Suprapubic skin (tissue), 4 donors: ENCODE results near the gene PIANP. TPM values are rescaled to one million over a fixed set of nuclear protein-coding genes. Genes with fewer than 3 reads are reported as not detected.

Experiments used
- DNase-seq, 2 donors: peaks; one replicate each; pipeline ENCODE4 v3.0.0-alpha.2; 2019; ENCODE audit warnings: low spot score in 2 of 2
- H3K27ac ChIP-seq: fragments of 200-600 bp; sonication (generic); one replicate; pipeline ENCODE4 v1.5.1; 2019
- H3K27me3 ChIP-seq: fragments of 200-600 bp; sonication (generic); one replicate; pipeline ENCODE4 v1.5.1; 2019
- H3K36me3 ChIP-seq: fragments of 200-600 bp; sonication (generic); one replicate; pipeline ENCODE4 v1.5.1; 2019
- H3K4me1 ChIP-seq: fragments of 200-600 bp; sonication (generic); one replicate; pipeline ENCODE4 v1.5.1; 2019
- H3K4me3 ChIP-seq: fragments of 200-600 bp; sonication (generic); one replicate; pipeline ENCODE4 v1.5.1; 2019; ENCODE audit warnings: mild to moderate bottlenecking
- H3K9me3 ChIP-seq: fragments of 200-600 bp; sonication (generic); one replicate; pipeline ENCODE4 v1.5.1; 2019
- EP300 ChIP-seq: sonication (generic); formaldehyde crosslinking; IDR thresholded peaks from one replicate; pipeline ENCODE4 v1.6.1; 2017; ENCODE audit warnings: antibody characterized with exemption
- POLR2A ChIP-seq, 2 donors: fragments of 450-650 bp; IDR thresholded peaks; one replicate each; pipeline ENCODE4 v1.6.1; 2017; ENCODE audit warnings: antibody characterized with exemption in 2 of 2, mild to moderate bottlenecking in 2 of 2, moderate library complexity in 2 of 2
- POLR2AphosphoS5 ChIP-seq, 3 donors: sonication (generic); formaldehyde crosslinking; IDR thresholded peaks; one replicate each; pipeline ENCODE4 v1.6.1; 2017; ENCODE audit warnings: antibody characterized with exemption in 3 of 3
- WGBS: methylation state at CpG from one replicate; pipeline ENCODE4 v1.1.5; 2018; 5-methylcytosine and 5-hydroxymethylcytosine counted together
- total RNA-seq, 4 donors: library from RNA; depleted of rRNA; stranded (reverse); fragments of >200 nt; gene quantifications; one replicate each; pipeline ENCODE4 v1.1.0, GENCODE V29; 2016
- TF ChIP-seq, protein P1 (sequence below), 2 donors: fragments of 200-600 bp in 1 of 2; fragments of 450-650 bp in 1 of 2; sonication (generic) in 1 of 2; IDR thresholded peaks; one replicate each; pipeline ENCODE4 v1.5.1; 2016 to 2019; ENCODE audit warnings: antibody characterized with exemption in 2 of 2, mild to moderate bottlenecking in 1 of 2, moderate library complexity in 1 of 2

Gene PIANP
- total RNA-seq, 4 donors from 2014 or later: not detected

DNA sequence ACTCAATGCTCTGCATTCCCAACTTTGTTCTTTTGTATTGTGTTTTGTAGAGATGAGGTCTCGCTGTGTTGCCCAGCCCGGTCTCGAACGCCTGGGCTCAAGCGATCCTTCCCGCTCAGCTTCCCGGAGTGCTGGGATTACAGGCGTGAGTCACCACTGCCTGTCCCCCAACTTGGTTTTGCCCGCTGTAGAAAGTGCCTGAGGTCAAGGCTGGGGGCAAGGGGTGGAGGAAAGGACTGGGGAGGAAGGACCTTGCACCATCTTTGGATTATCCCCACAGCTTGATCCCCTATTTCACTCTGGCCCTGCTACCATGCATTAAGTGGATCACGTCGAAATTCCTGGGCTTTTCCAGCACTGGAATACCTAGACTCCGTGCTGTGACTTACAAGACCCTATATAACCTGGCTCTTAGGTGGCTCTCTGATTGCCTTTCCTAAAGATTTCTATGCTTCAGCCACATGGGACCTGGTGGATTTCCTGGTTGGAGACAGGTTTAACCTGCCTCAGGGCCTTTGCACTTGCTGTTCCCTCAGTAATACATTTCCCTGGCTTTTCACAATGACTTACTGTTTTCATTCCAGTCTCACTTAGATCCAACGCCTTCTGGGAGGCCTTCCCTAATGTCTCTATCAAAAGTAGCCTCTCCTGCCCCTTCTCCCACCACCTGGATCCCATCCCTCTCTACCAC is 608 bp upstream of the PIANP start:
- H3K36me3 ChIP-seq: no peaks in the 10 kb centered on the region
- peaks cover 16% of the 10 kb centered on the region for H3K4me1 ChIP-seq
- TF ChIP-seq POLR2AphosphoS5 (IDR thresholded peaks at IDR 0.05): no peak
- no peak for TF ChIP-seq EP300
- TF ChIP-seq POLR2A (IDR thresholded peaks at IDR 0.05): no peak
- TF ChIP-seq, protein P1, sequence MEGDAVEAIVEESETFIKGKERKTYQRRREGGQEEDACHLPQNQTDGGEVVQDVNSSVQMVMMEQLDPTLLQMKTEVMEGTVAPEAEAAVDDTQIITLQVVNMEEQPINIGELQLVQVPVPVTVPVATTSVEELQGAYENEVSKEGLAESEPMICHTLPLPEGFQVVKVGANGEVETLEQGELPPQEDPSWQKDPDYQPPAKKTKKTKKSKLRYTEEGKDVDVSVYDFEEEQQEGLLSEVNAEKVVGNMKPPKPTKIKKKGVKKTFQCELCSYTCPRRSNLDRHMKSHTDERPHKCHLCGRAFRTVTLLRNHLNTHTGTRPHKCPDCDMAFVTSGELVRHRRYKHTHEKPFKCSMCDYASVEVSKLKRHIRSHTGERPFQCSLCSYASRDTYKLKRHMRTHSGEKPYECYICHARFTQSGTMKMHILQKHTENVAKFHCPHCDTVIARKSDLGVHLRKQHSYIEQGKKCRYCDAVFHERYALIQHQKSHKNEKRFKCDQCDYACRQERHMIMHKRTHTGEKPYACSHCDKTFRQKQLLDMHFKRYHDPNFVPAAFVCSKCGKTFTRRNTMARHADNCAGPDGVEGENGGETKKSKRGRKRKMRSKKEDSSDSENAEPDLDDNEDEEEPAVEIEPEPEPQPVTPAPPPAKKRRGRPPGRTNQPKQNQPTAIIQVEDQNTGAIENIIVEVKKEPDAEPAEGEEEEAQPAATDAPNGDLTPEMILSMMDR (IDR thresholded peaks at IDR 0.05): no peak
- H3K9me3 ChIP-seq: no peaks in the 10 kb centered on the region
- WGBS: 30% methylated on average over 13 of the region's 13 CpGs
- H3K4me3 ChIP-seq: peak overlapping the region; percentile 45
- H3K27ac ChIP-seq: no peak overlapping the region
- DNase-seq: no peak
- H3K27me3 ChIP-seq: peaks cover 99% of the 10 kb centered on the region

DNA sequence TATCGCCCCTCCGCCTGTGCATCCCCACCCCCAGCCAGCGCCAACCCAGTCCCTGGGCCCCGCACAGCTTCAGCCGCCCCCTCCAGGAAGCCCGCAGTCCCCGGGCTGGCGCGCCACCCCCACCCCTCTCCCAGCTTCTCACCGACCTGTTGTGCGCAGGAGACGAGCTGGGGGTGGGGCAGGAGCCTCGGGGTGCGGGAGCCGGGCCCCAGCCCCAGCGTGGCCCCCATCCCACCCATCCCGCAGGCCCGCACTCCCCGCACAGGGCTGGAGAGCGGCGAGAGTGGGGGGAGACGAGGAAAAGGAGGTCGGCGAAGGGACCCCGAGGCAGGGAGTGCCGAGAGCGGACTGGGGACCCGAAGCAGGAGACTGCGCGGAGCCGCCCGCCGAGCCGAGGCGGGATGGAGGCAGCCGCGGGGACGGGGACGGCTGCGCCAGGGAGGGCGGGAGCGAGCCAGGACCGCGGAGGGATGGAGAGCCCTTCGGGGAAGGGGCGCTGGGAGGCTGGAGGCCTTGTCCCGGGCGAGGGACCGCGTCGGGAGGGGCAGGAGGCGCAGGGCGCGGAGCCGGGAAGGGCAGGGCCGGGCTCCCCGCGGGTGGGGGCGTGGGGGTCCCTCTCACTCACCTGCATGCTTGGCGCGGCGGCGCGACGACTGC is 498 bp downstream of the PIANP start:
- H3K27ac ChIP-seq: no peak overlapping the region
- H3K27me3 ChIP-seq: peaks cover 94% of the 10 kb centered on the region

DNA sequence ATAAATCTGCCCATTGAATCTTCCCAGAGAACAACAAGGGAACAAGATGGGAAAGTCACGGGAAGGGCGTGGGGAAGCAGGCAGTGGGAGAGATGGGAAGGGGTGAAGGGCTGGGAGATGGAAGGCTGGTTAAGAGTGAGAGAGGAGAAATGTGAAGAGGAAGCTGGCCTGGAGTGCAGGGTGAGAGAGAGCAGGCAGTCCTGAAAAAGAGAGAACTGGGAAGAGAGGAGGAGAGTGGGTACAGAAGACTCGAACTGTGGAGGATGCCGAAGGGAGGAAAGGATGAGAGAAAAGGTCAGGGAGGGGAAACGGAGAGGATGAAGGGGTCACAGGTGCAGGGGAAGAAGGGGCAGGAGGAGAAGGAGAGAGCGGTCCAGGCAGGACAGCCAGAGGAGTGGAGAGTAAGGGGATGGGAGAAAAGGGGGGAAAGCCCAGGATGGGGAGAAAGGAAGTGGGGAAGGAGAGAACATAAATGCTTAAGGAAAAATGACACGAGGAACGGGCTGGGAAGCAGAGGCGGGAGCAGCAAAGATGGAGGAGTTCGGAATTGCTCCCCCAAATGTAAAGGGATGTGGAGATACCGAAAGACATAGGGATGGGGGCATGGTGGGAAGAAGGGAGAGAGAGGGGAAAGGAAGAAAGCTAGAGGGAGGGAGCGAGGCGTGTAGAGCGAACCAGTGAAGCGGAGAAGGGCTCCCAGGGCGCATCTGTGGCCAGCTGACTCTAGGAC is 1.2 kb downstream of the PIANP start:
- Histone ChIP-seq H3K4me1 (peaks cover 16% of the 10 kb centered on the region), H3K4me3 (peak overlapping the region; percentile 45), H3K27ac (no peak overlapping the region), H3K36me3 (no peaks in the 10 kb centered on the region), H3K9me3 (no peaks in the 10 kb centered on the region), H3K27me3 (peaks cover 93% of the 10 kb centered on the region)
- DNase-seq: peak; percentile 37 to 66
- TF ChIP-seq, protein P1 (IDR thresholded peaks at IDR 0.05): no peak
- TF ChIP-seq POLR2A (IDR thresholded peaks at IDR 0.05) (no peak), EP300 (no peak), POLR2AphosphoS5 (IDR thresholded peaks at IDR 0.05) (no peak)
- WGBS: 14% methylated on average over 16 of the region's 16 CpGs

More for the DNA sequence above, 498 bp downstream of the PIANP start:
- Histone ChIP-seq H3K4me3 (peak overlapping the region; percentile 45), H3K4me1 (peaks cover 16% of the 10 kb centered on the region), H3K36me3 (no peaks in the 10 kb centered on the region), H3K9me3 (no peaks in the 10 kb centered on the region)
- no peak for DNase-seq
- WGBS: under 1% methylated on average over 28 of the region's 65 CpGs
- TF ChIP-seq EP300 (no peak), POLR2A (IDR thresholded peaks at IDR 0.05) (no peak), POLR2AphosphoS5 (IDR thresholded peaks at IDR 0.05) (no peak)
- TF ChIP-seq, protein P1 (IDR thresholded peaks at IDR 0.05): no peak

DNA sequence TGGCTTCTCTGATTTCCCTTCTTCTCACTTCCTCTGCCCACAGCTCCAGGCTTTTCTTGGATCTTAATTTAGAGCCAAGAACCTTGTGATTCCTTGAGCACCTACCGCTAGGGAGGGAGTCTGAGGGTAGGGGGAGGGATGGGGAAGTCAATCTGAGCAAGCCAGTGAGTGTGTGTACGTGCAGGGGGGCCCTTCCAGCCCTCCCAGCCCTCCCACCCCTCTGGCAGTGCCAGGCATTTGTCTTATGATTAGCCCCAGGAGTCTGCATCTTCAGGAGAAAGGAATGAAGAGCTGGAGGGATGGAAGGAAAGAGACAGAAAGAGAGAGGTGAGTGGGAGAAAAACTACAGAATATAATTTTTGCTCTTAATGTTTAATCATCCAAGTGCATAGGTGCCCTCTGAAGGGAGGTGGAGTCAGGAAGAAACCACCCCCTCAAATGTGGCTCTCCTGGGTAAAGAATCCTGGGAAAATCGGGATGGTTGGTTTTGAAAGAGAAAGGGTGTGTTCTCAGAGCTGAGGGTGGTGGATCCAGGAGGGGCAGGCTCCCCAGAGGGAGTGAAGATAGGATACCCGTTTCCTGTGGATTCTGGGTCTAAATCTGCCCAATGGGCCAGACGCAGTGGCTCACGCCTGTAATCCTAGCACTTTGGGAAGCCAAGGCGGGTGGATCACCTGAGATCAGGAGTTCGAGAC is 2.1 kb downstream of the PIANP start:
- Histone ChIP-seq H3K4me3 (no peak overlapping the region), H3K4me1 (peaks cover 16% of the 10 kb centered on the region), H3K9me3 (no peaks in the 10 kb centered on the region), H3K36me3 (no peaks in the 10 kb centered on the region), H3K27me3 (peaks cover 84% of the 10 kb centered on the region), H3K27ac (no peak overlapping the region)
- TF ChIP-seq, protein P1 (IDR thresholded peaks at IDR 0.05): no peak
- TF ChIP-seq POLR2AphosphoS5 (IDR thresholded peaks at IDR 0.05) (no peak), POLR2A (IDR thresholded peaks at IDR 0.05) (no peak), EP300 (no peak)
- DNase-seq: no peak
- 48% methylated on average over 8 of the region's 8 CpGs for WGBS
